IMR-90 (cell line): ENCODE data around the gene TTC28. TPM values are rescaled to one million over a fixed set of nuclear protein-coding genes. Genes with fewer than 3 reads are reported as not detected.

ENCODE experiments used
- ATAC-seq: fragments of 200-7000 bp; cut with Tn5 transposase; 2 replicates; pipeline ENCODE4 v1.9.1; 2020; ENCODE audit warnings: low read depth, mild to moderate bottlenecking, moderate library complexity
- BruUV-seq: library from RNA; stranded (reverse); fragments of 400-500 nt; replicated peaks from 2 replicates; lab custom pipeline; 2021; lab: Mats Ljungman, UMichigan
- CTCF ChIA-PET: fragments of 300-600 bp; formaldehyde crosslinking; extraction: SDS; loops from one replicate; lab custom pipeline; 2021; ENCODE audit warnings: antibody characterized with exemption; lab: Yijun Ruan, JAX
- POLR2A ChIA-PET: fragments of 300-600 bp; sonication (Branson Sonifier 250); formaldehyde crosslinking; loops from one replicate; lab custom pipeline; 2022; ENCODE audit warnings: antibody characterized with exemption; ENCODE audit not compliant: unreplicated experiment; lab: Charles Lee
- DNase-seq: peaks from one replicate; pipeline ENCODE4 v3.0.0; 2013
- H2AFZ ChIP-seq: replicated peaks from 2 replicates; pipeline ENCODE3; 2013; ENCODE audit warnings: low read length, mild to moderate bottlenecking; ENCODE audit not compliant: poor library complexity
- H2AK5ac ChIP-seq: 2 replicates; pipeline ENCODE4 v1.6.1; 2013; ENCODE audit warnings: low read depth, low read length, inconsistent platforms
- H2AK9ac ChIP-seq: replicated peaks from 2 replicates; pipeline ENCODE3; 2013; ENCODE audit warnings: mild to moderate bottlenecking, low read depth, low read length, moderate library complexity; ENCODE audit not compliant: poor library complexity
- H2BK120ac ChIP-seq: 2 replicates; pipeline ENCODE4 v1.6.1; 2013; ENCODE audit warnings: low read depth, low read length, inconsistent platforms
- H2BK15ac ChIP-seq: 3 replicates; pipeline ENCODE4 v1.6.1; 2013; ENCODE audit warnings: low read depth, low read length, inconsistent platforms
- H2BK20ac ChIP-seq: 2 replicates; pipeline ENCODE4 v1.6.1; 2013; ENCODE audit warnings: low read depth, mild to moderate bottlenecking, inconsistent platforms, low read length, moderate library complexity
- H2BK5ac ChIP-seq: 2 replicates; pipeline ENCODE4 v1.6.1; 2013; ENCODE audit warnings: mild to moderate bottlenecking, low read depth, low read length, inconsistent platforms; ENCODE audit not compliant: poor library complexity, severe bottlenecking
- H3K14ac ChIP-seq: replicated peaks from 2 replicates; pipeline ENCODE4 v1.6.1; 2013; ENCODE audit warnings: low read depth, low read length, inconsistent platforms
- H3K18ac ChIP-seq: 2 replicates; pipeline ENCODE4 v1.6.1; 2013; ENCODE audit warnings: low read depth, low read length, control low read depth
- H3K23ac ChIP-seq: 2 replicates; pipeline ENCODE4 v1.6.1; 2013; ENCODE audit warnings: low read depth, low read length, inconsistent platforms
- H3K27ac ChIP-seq: 2 replicates; pipeline ENCODE4 v1.5.1; 2013; ENCODE audit warnings: mild to moderate bottlenecking, control low read depth, low read length; ENCODE audit not compliant: insufficient read depth
- H3K27me3 ChIP-seq: 2 replicates; pipeline ENCODE4 v1.6.1; 2013; ENCODE audit warnings: low read length; ENCODE audit not compliant: control insufficient read depth, insufficient read depth
- H3K36me3 ChIP-seq: 2 replicates; pipeline ENCODE4 v1.6.1; 2013; ENCODE audit warnings: low read length, mixed read lengths; ENCODE audit not compliant: control insufficient read depth, insufficient read depth
- H3K4ac ChIP-seq: 2 replicates; pipeline ENCODE4 v1.6.1; 2013; ENCODE audit warnings: low read depth, low read length, inconsistent platforms
- H3K4me1 ChIP-seq: 2 replicates; pipeline ENCODE4 v1.6.1; 2013; ENCODE audit warnings: low read length, mixed read lengths; ENCODE audit not compliant: control insufficient read depth, insufficient read depth
- H3K4me2 ChIP-seq: 2 replicates; pipeline ENCODE4 v1.6.1; 2013; ENCODE audit warnings: low read depth, mild to moderate bottlenecking, control low read depth, low read length, moderate library complexity
- H3K4me3 ChIP-seq: 2 replicates; pipeline ENCODE4 v1.5.1; 2013; ENCODE audit warnings: low read depth, mild to moderate bottlenecking, control low read depth, low read length, moderate library complexity; ENCODE audit not compliant: insufficient read depth
- H3K56ac ChIP-seq: 2 replicates; pipeline ENCODE4 v1.6.1; 2013; ENCODE audit warnings: low read length, inconsistent platforms; ENCODE audit not compliant: insufficient read depth; ENCODE audit errors: extremely low read depth
- H3K79me1 ChIP-seq, 2 experiments: 2 replicates each; pipeline ENCODE4 v1.6.1; 2013; ENCODE audit warnings: low read length in 2 of 2, inconsistent platforms in 1 of 2, low read depth in 1 of 2
- H3K9ac ChIP-seq: 2 replicates; pipeline ENCODE4 v1.6.1; 2013; ENCODE audit warnings: low read depth, low read length, control low read depth
- H3K9me1 ChIP-seq: 2 replicates; pipeline ENCODE4 v1.6.1; 2013; ENCODE audit warnings: low read length, inconsistent platforms; ENCODE audit not compliant: insufficient read depth
- H3K9me3 ChIP-seq: 2 replicates; pipeline ENCODE4 v1.6.1; 2013; ENCODE audit warnings: low read length; ENCODE audit not compliant: control insufficient read depth, insufficient read depth
- H4K20me1 ChIP-seq: 2 replicates; pipeline ENCODE4 v1.6.1; 2013; ENCODE audit warnings: low read length, inconsistent platforms; ENCODE audit not compliant: insufficient read depth
- H4K5ac ChIP-seq: 2 replicates; pipeline ENCODE4 v1.6.1; 2013; ENCODE audit warnings: mild to moderate bottlenecking, low read depth, low read length, control low read depth
- H4K8ac ChIP-seq, 2 experiments: 2 replicates each; pipeline ENCODE4 v1.6.1; 2013; ENCODE audit warnings: low read depth in 2 of 2, low read length in 2 of 2, control low read depth in 1 of 2, inconsistent platforms in 1 of 2
- H4K91ac ChIP-seq: 2 replicates; pipeline ENCODE4 v1.6.1; 2013; ENCODE audit warnings: low read depth, low read length, inconsistent platforms; ENCODE audit not compliant: insufficient read depth
- BHLHE40 ChIP-seq: fragments of 150-350 bp; IDR thresholded peaks from 2 replicates; pipeline ENCODE4 v1.6.1; 2016; ENCODE audit warnings: mild to moderate bottlenecking, low read depth, low read length
- CEBPB ChIP-seq: IDR thresholded peaks from 2 replicates; pipeline ENCODE4 v1.6.1; 2012; ENCODE audit warnings: low read depth, low read length, improper control_type of control experiment
- CHD1 ChIP-seq: IDR thresholded peaks from 2 replicates; pipeline ENCODE4 v1.6.1; 2012; ENCODE audit warnings: low read depth, low read length, improper control_type of control experiment
- FOS ChIP-seq: fragments of 150-350 bp; IDR thresholded peaks from 2 replicates; pipeline ENCODE4 v1.6.1; 2016; ENCODE audit warnings: low read depth, low read length
- MAFK ChIP-seq: IDR thresholded peaks from 2 replicates; pipeline ENCODE4 v1.6.1; 2012; ENCODE audit warnings: low read depth, low read length, improper control_type of control experiment
- MAZ ChIP-seq: IDR thresholded peaks from 2 replicates; pipeline ENCODE4 v1.6.1; 2012; ENCODE audit warnings: low read depth, mild to moderate bottlenecking, low read length, improper control_type of control experiment, moderate library complexity, borderline replicate concordance
- MXI1 ChIP-seq: IDR thresholded peaks from 2 replicates; pipeline ENCODE4 v1.6.1; 2012; ENCODE audit warnings: low read depth, mild to moderate bottlenecking, low read length, moderate library complexity, borderline replicate concordance
- NFE2L2 ChIP-seq: fragments of 150-350 bp; IDR thresholded peaks from 2 replicates; pipeline ENCODE4 v1.6.1; 2016; ENCODE audit warnings: low read depth, mild to moderate bottlenecking, low read length
- POLR2A ChIP-seq: IDR thresholded peaks from 2 replicates; pipeline ENCODE4 v1.6.1; 2012; ENCODE audit warnings: mild to moderate bottlenecking, low read depth, low read length
- RAD21 ChIP-seq: IDR thresholded peaks from 2 replicates; pipeline ENCODE4 v1.6.1; 2012; ENCODE audit warnings: low read length, improper control_type of control experiment
- RCOR1 ChIP-seq: IDR thresholded peaks from 2 replicates; pipeline ENCODE4 v1.6.1; 2012; ENCODE audit warnings: mild to moderate bottlenecking, low read length, improper control_type of control experiment; ENCODE audit not compliant: insufficient replicate concordance
- RFX5 ChIP-seq: IDR thresholded peaks from 2 replicates; pipeline ENCODE4 v1.8.0; 2012; ENCODE audit warnings: low read depth, mild to moderate bottlenecking, low read length, moderate library complexity
- SMC3 ChIP-seq: fragments of 150-350 bp; IDR thresholded peaks from 2 replicates; pipeline ENCODE4 v1.6.1; 2016; ENCODE audit warnings: low read depth, mild to moderate bottlenecking, antibody characterized with exemption, low read length, moderate library complexity
- dilution Hi-C: fragments of 300-500 bp; cut with HindIII; formaldehyde crosslinking; loops from one replicate; pipeline ENCODE4 v1.14.3; 2018; ENCODE audit warnings: low sequenced_read_pairs; ENCODE audit not compliant: unreplicated experiment
- in situ Hi-C: fragments of 300-500 bp; cut with MboI; formaldehyde crosslinking; loops from 3 replicates; pipeline ENCODE4 v1.14.3; 2019; ENCODE audit warnings: low sequenced_read_pairs, inconsistent platforms, mixed read lengths
- intact Hi-C: fragments of 100-400 bp; cut with micrococcal nuclease; formaldehyde crosslinking; loops from 2 replicates; pipeline ENCODE4 v1.10.0; 2022
- polyA plus RNA-seq, 3 experiments: library from polyadenylated mRNA; depleted of rRNA; stranded (reverse); fragments of >200 nt; gene quantifications; 2 replicates each; pipeline ENCODE4 v1.2.3, GENCODE V29; 2012; ENCODE audit warnings: low replicate concordance in 1 of 3
- total RNA-seq: library from RNA; depleted of rRNA; stranded (reverse); fragments of >200 nt; gene quantifications from 2 replicates; pipeline ENCODE4 v1.2.3, GENCODE V29; 2012
- TF ChIP-seq, protein P1 (sequence below): fragments of 150-350 bp; IDR thresholded peaks from 2 replicates; pipeline ENCODE4 v1.6.1; 2017; ENCODE audit warnings: mild to moderate bottlenecking, antibody characterized with exemption, low read length, low read depth
- TF ChIP-seq, protein P2 (sequence below): conservative IDR thresholded peaks from 2 replicates; pipeline ENCODE4 v1.5.1; 2012; ENCODE audit warnings: mild to moderate bottlenecking, low read depth, low read length, improper control_type of control experiment
- TF ChIP-seq, protein P3 (sequence below): fragments of 150-350 bp; IDR thresholded peaks from 2 replicates; pipeline ENCODE4 v1.6.1; 2016; ENCODE audit warnings: low read depth, mild to moderate bottlenecking, low read length, moderate library complexity, borderline replicate concordance

Gene TTC28
- total and polyA plus RNA-seq, 2 of the 4 experiments (the other 2 are of a cell fraction): 5.6 to 13.3 TPM

DNA sequence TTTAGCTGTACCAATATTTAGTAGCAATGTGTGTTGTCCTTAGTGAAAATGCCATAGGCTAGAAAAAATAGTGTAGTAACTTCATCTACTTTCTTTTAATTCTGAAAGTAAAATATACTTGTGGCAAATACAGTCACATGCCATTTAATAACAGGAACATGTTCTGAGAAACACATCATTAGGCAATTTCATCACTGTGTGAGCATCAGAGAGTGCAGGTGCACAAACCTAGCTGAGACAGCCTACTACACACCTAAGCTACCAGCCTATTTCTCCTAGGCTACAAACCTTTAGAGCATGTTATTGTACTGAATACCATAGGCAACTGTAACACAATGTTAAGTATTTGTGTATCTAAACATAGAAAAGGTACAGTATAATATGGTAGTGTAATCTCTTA is 633.5 kb downstream of the TTC28 start:
- Histone ChIP-seq H3K9ac (no peak overlapping the region), H3K36me3 (peaks cover 6% of the 10 kb centered on the region), H3K9me1 (peaks cover 4% of the 10 kb centered on the region; the same call in 1 of the 2 replicates), H4K91ac (no peak overlapping the region), H2BK5ac (no peak overlapping the region), H3K27ac (no peak overlapping the region), H4K5ac (no peak overlapping the region), H3K14ac (no peak overlapping the region), H2BK120ac (no peak overlapping the region), H3K79me1 (no peaks in the 10 kb centered on the region; a peak in 1 of 4 replicates), H2AK9ac (no peak overlapping the region), H3K23ac (no peak overlapping the region), H2BK15ac (no peak overlapping the region), H3K4ac (no peak overlapping the region), H3K56ac (no peak overlapping the region), H4K20me1 (0 out of 2 replicates have a peak, but pooled peaks cover 6% of the 10 kb centered on the region), H3K18ac (no peak overlapping the region), H2AK5ac (no peak overlapping the region), H3K4me2 (no peak overlapping the region), H3K27me3 (no peaks in the 10 kb centered on the region), H2BK20ac (no peak overlapping the region), H4K8ac (no peak overlapping the region), H2AFZ (no peak overlapping the region), H3K4me3 (no peak overlapping the region), H3K4me1 (no peaks in the 10 kb centered on the region), H3K9me3 (no peaks in the 10 kb centered on the region)
- DNase-seq (no peak), ATAC-seq (no peak)
- CTCF ChIA-PET: no interaction called here
- BruUV-seq: no TSS peak
- dilution Hi-C loops (no loop called here), in situ Hi-C loops (no loop called here), intact Hi-C loops (no loop called here)
- TF ChIP-seq SMC3 (no peak), MAFK (no peak), NFE2L2 (no peak), MXI1 (no peak), MAZ (no peak), POLR2A (no peak), FOS (no peak), CHD1 (no peak), RFX5 (no peak), RCOR1 (no peak), BHLHE40 (no peak), CEBPB (no peak), RAD21 (no peak)
- TF ChIP-seq, protein P1, sequence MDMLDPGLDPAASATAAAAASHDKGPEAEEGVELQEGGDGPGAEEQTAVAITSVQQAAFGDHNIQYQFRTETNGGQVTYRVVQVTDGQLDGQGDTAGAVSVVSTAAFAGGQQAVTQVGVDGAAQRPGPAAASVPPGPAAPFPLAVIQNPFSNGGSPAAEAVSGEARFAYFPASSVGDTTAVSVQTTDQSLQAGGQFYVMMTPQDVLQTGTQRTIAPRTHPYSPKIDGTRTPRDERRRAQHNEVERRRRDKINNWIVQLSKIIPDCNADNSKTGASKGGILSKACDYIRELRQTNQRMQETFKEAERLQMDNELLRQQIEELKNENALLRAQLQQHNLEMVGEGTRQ: no peak
- TF ChIP-seq, protein P2, sequence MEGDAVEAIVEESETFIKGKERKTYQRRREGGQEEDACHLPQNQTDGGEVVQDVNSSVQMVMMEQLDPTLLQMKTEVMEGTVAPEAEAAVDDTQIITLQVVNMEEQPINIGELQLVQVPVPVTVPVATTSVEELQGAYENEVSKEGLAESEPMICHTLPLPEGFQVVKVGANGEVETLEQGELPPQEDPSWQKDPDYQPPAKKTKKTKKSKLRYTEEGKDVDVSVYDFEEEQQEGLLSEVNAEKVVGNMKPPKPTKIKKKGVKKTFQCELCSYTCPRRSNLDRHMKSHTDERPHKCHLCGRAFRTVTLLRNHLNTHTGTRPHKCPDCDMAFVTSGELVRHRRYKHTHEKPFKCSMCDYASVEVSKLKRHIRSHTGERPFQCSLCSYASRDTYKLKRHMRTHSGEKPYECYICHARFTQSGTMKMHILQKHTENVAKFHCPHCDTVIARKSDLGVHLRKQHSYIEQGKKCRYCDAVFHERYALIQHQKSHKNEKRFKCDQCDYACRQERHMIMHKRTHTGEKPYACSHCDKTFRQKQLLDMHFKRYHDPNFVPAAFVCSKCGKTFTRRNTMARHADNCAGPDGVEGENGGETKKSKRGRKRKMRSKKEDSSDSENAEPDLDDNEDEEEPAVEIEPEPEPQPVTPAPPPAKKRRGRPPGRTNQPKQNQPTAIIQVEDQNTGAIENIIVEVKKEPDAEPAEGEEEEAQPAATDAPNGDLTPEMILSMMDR: no peak
- TF ChIP-seq, protein P3, sequence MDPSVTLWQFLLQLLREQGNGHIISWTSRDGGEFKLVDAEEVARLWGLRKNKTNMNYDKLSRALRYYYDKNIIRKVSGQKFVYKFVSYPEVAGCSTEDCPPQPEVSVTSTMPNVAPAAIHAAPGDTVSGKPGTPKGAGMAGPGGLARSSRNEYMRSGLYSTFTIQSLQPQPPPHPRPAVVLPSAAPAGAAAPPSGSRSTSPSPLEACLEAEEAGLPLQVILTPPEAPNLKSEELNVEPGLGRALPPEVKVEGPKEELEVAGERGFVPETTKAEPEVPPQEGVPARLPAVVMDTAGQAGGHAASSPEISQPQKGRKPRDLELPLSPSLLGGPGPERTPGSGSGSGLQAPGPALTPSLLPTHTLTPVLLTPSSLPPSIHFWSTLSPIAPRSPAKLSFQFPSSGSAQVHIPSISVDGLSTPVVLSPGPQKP: no peak
- POLR2A ChIA-PET: interaction anchor here (0.5 kb wide), 1 partner anchor 1267 kb away, joined by 3 read pairs; no protein-coding TSS in a partner anchor
